IPS-NIHi7 (cell line): ENCODE data around the gene ZFAND2A.
A peak's percentile ranks its signal among the peaks of the same experiment; 100 is the strongest.
"Not testable (repeated sequence)": the region's sequence is repeated elsewhere in the genome, so short reads cannot be mapped to it uniquely, and the experiment has no call there.

ENCODE experiments used
- DNase-seq: peaks from one replicate; pipeline ENCODE4 v3.0.0; 2012; ENCODE audit warnings: mixed read lengths; ENCODE audit errors: extremely low spot score

The ZFAND2A gene

DNA sequence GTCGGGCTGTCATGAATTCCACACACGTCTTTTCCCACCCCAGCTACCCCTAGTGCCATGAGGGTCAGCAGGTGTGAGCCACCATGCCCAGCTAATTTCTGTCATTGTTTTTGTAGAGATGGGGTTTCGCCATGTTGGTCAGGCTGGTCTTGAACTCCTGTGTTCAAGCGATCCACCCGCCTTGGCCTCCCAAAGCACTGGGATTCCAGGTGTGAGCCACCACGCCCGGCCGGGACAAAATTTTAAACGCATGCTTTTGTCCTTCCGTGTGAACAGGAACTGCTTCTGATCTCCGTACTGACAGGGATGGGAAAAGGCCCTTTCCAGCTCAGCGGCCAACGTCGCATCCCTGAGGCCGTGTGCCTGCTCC, 15.6 kb upstream of the ZFAND2A start:
- no peak for DNase-seq

DNA sequence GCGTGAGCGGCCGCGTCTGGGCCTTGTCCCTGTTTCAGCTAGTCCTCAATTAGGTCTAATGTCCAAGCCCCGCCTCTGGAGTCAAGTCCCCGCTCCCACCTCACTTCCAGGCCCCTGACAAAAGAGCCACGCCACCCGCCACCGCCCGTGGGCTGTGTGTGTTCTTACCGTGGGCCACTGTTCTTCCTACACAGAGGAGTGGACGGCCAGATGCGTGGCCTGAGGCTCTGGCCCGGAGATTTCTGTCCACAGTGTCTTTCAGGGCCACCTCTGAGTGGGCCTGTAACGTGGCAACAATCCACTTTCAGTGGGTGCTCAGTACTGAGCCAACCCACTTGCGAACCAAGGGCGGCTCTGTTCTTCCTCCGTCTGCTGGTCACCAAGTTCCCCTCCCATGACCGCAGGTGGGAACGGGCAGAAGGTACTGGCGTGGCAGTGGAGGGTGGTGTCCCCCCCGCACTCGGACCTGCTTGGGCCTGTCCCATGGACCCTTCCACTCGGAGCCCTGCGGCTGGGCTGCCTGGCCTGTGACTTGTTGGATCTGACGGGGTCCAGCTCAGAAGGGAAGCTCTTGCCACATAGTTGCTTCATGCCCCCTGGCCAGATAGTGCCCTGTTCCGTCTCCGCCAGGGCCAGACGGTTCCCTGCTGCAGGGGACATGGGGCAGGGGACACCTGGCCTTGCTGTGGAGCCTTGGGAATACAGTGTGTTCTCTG, 15.0 kb upstream of the ZFAND2A start:
- DNase-seq, result no peak

DNA sequence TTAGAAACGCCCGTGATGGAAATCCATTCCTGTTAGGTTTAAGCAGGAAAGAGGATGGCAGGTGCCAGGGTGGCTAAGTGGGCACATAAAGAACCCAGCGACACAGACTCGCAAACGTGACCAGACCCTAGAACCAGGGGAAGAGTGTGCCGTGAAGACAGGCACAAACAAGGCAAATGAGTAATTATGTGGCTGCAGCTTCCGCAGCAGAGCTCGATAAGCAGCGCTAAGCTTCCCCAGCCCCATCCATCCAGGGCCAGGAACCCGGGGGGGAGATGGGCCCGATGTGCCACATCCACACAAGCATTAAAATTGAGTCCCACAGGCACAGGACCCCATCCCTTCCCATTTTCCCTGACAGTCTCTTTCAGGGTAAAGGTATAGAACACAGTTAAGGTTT, 14.0 kb upstream of the ZFAND2A start:
- DNase-seq, result no peak

DNA sequence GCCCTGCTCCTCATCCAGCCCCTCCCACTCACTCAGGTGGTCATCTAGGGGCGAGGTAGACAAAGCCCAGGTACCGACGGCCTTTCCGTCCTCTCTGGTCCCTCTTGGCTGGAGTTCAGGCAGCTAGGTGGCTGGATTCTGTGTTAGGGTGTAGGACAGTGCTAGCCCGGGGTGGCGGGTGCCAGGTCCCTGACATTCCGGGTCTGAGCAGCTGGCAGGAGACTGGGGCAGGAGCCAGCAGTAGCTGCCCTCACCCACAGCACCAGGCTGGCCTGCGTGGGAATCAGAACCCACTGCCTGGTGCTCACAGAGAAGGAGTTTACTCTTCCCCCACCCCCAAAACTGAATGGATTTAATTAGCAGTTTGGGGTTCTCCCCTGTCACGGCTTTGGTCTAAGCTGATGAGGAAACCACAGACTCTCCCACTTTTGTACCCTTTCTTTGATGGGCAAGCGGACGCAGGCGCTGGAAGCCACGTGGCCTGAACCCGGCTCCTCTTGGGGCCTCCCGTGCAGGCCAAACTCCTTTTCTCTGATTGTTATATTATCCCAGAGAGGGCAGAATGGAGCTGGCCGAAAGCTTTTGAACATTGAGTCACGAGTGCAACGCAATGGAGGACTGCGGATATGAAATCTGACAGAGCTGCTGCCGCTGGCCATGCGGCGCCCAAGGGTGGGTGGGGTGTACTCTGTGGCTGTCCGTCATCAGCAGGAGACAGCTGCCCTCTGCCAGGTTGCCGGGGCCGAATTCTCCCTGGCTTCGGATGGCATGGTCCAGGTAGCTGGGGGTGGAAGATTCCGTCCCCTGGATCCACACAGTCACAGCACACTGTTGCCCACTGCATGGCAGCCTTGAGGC, 12.9 kb upstream of the ZFAND2A start:
- DNase-seq, result no peak

DNA sequence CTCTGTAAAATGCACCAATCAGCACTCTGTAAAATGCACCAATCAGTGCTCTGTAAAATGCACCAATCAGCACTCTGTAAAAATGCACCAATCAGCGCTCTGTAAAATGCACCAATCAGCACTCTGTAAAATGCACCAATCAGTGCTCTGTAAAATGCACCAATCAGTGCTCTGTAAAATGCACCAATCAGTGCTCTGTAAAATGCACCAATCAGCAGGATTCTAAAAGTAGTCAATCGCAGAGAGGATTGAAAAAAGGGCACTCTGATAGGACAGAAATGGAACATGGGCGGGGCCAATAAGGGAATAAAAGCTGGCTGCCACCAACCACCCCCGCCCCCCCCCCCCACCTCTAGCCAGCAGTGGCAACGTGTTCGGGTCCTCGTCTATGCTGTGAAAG, 11.5 kb upstream of the ZFAND2A start:
- not testable (repeated sequence) for DNase-seq

DNA sequence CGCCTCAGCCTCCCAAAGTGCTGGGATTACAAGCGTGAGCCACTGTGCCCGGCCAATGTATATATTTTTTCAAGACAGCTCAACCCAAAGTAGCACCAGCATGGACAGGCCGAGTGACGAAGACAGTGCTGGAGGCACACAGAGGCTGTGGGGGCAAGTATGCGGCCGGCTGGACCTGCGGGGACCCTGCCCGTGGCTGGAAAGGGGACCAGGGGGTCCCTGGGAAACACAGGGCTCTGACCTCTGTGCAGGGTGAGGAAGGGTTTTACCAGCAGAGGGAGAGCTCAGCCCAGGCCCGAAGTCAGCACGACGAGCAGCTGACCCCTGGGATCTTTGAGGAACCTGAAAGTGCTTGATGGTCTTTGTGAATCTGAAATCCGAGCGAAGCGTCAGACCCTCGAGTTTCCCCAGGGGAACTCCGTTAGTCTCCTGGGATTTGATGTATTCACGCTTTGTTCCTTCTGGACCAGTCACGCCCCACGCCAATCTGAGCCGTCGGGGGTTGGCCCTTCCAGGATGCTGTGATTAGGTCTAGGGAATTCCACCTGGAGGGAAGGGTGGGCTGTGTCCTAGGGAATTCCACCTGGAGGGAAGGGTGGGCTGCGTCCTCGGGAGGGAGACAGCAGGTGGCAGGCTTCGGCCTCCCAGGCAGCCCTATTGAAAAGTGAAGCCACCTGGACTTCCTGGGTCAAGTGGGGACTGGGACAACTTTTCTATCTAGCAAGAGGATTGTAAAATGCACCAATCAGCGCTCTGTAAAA, 10.9 kb upstream of the ZFAND2A start:
- DNase-seq, result no peak

DNA sequence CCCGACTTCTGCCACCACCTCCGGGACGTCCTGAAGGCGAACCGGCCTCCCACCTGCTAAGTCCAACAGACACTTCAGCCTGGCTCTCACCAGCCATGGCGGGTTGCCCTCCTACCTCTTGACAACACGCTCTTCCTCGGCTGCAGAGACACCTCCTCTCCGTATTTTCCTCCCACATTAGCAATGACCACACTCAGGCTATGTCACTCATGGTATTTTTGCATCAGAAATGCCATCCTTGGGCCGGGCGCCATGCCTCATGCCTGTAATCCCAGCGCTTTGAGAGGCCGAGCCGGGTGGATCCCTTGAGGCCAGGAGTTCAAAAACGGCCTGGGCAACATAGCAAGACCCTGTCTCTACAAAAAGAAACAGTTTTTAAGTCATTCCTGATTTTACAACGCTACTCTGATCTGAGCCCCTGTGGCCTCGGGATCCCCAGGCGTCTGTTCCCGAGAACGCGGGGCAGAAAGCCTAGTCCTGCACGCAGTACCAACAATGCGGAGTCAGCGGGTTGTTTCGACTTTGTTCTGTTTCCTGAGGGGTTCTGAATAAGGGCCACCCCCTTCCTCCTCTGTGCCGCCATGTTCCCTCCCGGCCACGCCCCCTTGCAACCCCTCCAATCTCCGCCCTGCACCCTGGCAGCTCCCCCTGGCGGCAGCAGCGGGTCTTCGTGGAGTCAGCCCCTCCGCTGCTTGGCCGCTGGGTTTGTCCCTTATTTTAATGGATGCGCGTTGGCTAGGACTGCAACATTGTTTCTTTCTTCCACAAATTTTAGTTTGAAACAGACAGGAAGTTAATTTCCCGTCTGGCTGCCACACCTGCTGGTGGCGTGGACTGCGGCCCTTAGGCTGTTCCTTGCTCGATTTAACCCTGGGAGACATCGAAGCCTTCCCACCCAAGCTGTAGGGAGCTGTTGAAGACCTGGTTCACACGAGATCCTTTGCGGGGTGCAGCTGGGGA, 9.7 kb upstream of the ZFAND2A start:
- peak; percentile 90 for DNase-seq

DNA sequence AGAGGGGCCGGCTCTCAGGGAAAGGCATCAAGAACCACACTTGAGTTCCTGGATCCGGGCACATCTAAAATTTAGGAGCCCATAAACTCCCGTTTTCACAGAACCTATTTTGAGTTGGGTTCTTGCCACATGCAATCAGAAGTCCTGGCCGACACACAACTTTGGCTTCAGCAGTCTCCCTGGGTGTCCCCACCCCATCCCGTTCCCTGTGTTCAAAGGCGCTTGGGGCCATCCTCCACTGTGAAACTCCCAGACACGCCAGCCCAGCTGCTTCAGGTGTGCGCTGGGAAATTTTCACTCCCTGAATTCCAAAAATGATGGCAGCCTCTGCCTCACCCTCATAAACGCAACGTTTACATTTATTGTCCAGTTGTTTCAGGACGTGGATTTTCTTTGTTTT, 8.4 kb upstream of the ZFAND2A start:
- no peak for DNase-seq

DNA sequence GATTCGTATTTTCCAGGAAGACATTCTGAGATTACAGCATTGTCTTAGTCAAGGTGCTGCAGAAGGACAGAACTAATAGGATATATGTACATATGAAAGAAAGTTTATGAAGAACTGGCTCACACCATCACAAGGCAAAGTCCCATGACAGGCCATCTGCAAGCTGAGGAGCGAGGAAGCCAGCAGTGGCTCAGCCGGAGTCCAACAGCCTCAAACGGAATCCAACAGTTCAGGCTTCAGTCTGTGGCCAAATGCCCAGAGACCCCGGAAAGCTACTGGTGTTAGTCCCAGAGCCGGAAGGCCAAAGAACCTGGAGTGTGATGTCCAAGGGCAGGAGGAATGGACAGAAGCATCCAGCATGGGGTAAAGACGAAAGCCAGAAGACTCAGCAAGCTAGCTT, 4.4 kb upstream of the ZFAND2A start:
- no peak for DNase-seq

DNA sequence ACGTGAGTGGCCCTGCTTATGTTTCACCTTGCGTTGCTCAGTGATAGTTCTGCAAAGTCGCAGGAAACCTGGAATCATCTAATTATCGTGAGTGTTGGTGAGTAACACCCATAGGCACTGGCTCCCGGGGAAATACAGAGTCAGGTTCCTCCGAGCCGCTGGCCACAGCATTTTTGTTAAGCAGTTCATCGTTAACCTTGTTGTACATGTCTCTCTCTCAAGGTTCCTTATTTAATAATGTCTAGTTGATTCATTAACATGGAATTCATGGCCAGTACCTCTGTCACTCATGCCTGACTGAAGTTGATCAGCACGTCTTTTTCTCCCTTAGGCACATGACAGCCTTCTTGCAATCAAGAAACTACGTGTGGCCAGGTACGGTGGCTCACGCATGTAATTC, 3.1 kb upstream of the ZFAND2A start:
- no peak for DNase-seq

DNA sequence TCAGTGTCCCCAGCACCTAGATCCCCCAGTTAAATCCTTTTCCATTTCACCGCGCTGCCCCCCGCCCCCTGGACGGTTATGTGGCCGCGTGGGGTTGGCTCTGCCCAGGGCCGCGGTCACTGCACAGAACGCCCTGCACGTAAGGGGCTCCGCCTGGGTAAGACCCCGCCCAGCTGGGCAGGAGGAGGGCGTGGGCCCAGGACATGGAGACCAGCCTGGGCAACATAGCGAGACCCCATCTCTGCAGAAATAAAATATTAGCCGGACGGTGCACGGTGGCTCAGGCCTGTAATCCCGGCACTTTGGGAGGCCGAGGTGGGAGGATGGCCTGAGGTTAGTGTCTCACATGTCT, 650 bp upstream of the ZFAND2A start:
- DNase-seq, result peak; percentile 21

DNA sequence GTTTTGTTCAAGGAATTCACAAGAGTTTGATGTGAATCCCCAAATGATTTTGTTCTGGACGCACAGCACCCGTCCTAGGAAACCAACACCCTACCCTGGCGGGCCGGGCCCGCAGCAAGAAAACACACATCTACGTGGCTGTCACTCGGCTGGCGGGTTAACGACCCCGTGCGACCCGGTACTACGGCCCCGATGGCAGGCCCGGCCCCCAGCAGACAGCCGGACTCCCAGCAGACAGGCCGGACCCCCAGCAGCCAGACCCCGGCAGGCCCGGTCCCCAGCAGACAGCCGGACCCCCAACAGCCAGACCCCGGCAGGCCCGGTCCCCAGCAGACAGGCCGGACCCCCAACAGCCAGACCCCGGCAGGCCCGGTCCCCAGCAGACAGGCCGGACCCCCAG, 765 bp downstream of the ZFAND2A start:
- not testable (repeated sequence) for DNase-seq

DNA sequence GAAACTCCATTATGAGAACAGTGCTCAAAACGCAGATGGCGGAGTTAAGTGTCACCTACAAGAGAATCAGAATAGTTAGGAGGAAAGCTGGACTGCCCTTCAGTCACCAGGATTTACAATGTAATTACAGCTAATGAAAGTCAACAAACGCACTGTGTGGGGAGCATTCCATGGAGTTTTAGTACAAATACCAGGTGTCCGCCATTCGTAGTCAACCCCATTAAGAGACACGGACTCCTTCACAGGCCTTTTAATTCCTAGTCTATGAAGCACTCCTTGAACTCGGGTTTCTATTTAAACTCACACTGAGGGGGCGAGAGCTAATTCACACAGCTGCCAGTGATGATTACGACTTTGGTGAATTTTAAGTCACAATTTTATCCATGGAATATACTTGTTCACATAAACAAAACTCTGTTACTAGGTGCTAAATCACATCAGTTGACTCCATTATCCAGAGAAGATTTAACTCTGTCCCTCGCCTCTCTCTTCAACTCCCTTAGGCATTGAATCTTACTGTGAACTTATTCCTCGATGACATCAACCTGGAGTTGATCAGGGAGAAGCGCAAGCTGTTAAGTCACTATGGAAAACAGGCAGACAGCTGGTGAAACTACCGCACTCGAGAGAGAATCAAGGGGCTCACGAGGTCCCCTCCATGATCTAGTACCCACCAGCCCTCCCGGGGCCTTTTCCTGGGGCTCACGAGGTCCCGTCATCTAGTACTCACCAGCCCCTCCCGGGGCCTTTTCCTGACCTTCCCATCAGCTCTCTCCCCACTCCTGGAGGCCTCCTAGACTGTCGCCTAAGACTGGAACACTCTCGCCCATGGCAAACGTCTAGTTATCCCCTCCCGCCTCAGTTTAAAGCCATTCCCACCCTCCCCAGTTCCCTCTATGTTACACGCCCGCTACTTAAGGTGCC, 1.5 kb downstream of the ZFAND2A start:
- no peak for DNase-seq

DNA sequence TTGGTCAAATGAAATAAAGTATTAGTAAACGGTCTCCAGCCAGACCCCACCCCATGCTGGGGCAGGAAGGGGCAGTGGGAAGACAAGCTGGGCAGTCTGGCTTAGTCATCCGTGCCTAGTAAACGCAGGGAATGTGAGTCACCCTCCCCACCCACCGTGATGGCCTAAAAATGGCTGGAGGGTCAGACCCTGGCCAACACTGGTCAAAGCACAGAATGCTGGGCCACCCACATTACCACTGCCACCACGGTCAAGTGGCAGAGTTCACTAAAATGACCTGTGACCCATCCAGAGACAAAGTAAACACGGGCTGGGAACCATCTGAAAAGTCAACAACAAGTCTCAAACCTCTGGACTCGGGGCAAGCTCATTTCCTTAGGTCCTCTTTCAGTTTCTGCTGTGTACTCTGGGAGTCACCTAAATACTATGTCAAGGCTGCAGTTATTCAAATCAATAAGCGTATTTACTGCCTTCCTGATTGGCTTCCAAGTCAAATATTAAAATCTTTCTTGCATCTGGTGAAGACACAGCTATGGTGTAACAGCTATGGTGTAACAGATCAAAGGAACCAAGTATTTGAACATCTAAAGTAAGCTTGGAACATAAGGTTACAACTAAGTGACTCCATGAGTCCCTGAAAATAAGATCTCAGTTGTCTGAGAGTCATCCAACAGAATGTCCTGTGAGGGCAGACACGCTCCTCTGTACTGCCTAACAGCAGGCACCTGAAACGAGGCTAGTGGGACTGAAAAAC, 3.0 kb downstream of the ZFAND2A start:
- no peak for DNase-seq

DNA sequence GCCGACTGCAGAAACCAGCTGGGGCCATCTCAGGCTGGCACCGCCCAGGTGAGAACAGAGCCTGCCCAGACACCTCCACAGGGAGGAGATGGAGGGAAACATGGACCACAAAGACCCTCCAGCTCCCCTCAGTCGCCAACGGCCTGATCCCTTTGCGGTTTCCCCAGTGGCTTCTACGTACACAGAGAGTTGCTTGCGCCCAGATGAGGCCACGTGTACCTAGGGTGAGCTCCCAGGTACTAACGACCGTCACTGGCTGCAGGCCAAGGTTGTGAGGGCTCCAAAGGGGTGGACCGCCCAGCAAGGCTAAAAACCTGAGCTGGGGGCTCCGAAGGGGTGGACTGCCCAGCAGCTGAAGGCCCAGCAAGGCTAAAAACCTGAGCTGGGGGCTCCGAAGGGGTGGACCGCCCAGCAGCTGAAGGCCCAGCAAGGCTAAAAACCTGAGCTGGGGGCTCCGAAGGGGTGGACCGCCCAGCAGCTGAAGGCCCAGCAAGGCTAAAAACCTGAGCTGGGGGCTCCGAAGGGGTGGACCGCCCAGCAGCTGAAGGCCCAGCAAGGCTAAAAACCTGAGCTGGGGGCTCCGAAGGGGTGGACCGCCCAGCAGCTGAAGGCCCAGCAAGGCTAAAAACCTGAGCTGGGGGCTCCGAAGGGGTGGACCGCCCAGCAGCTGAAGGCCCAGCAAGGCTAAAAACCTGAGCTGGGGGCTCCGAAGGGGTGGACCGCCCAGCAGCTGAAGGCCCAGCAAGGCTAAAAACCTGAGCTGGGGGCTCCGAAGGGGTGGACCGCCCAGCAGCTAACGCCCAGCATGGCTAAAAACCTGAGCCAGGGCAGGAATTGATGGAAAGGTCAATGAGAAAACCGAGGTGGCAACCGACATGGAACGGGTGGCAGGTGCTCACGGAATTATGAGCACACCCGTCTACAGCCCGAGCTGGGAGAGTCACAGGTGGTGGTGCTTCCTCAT, 3.9 kb downstream of the ZFAND2A start:
- DNase-seq, result not testable (repeated sequence)

DNA sequence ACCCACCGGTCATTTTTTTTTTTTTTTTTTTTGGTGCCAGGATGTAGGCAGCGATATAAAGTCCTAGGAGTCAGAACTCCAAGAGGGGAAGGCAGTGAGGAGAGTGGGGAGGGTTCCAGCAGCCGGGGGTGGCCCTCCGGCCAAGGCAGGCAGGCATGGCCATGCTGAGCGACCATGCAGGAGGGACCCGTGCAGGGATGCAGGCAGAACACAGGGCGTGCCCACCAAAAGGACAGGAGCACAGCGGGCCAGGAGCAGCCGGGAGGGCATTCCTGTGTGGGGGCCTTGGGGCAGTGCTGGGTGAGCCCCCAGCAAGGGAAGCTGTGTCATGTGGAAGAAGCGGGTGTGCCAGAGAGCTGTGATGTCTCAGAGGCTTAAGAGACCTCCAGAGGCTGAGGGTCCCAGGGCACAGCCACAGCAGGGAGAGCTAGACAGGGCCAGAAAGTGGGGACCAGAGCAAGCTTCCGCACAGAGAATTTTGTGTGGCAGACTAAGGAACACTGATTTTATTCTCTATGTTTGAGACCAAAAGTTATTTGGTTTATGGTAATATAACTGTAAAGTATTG, 5.7 kb downstream of the ZFAND2A start:
- no peak for DNase-seq

DNA sequence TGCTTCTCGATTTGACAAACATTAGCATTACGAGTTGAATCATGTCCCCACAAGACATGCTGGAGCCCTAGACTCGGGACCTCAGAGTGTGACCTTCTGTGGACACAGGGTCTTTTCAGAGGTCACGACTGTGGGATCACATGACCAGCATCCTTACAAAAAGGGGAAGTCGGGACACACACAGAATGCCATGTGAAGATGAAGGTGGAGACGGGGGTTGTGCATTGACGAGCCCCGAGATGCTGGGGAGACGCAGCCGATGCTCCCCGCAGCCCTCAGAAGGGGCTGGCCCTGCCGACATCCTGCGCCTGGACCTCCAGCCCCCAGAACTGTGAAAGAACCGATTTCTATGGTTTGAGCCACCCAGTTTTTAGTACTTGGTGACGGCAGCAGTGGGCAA, 7.5 kb downstream of the ZFAND2A start:
- no peak for DNase-seq
